ENCODE measurements around the gene MRLN. TPM values are rescaled to one million over a fixed set of nuclear protein-coding genes. Genes with fewer than 3 reads are reported as not detected.

MRLN gene
- total RNA-seq, 1 donor from 2014 or later = not detected

DNA sequence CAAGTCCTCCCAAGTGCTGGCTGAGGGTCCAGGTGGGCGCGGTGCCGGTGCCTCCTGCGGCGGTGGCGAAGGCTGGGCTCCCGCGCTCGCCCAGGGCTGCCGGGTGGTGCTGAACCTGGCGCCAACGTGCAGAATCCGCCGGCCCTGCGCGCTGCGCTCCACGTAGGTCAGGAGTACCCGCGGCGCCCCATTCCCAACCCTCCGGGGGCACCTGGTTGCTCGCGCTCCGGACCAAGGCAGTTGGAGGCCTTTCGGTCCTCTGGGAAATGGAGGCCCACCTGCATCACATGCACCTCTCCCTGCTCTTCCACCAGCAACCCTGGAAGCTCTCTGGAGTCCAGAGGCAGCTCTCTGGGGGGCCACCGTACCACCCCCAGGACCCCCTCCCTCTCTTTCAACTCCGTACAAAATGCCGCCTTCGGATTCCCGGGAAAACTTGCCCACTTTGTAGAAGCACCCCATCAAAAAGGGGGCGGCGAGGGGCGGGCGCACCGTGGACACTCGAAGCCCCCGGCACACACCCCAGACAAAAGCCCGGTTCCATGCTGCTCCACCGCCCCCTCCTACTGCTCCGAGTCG, 44.4 kb downstream of the MRLN start:
- no peak for FAIRE-seq
- DNase-seq (ENCODE audit: low spot score in 2 of 2) = peak; percentile 29 to 43

DNA sequence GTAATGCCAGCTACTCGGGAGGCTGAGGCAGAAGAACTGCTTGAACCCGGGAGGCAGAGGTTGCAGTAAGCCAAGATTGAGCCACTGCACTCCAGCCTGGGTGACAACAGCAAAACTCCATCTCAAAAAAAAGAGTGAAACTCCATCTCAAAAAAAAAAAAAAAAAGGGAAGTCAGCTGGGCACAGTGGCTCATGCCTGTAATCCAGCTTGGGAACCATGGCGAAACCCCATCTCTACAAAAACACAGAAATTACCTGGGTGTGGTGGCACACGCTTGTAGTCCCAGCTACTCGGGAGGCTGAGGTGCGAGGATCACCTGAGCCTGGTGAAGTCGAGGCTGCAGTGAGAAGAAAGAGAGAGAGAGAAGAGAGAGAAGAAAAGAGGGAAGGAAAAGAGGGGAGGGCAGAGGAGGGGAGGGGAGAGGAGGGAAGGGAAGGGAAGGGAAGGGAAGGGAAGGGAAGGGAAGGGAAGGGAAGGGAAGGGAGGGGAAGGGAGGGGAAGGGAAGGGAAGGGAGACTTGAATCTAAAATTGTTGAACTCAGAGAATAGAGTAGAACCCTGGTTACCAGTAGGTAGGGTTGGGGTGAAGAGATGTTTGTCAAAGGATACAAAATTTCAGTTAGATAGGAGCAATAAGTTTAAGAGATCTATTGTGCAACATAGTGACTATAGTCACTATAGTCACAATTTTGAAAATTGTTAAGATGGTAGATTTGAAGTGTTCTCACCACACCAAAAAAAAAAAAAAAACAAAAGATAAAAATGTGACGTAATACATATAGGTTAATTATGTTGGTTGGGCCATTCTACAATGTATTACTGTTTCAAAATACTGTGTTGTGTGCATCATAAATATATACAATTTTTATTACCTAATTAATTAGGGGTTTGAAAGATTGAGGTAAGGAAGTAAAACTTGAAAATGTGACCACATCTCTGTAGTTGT, 46.1 kb downstream of the MRLN start:
- DNase-seq (ENCODE audit: low spot score in 2 of 2) (no peak), FAIRE-seq (no peak)

GRCh38 chr10:59705931-59706330, 47.3 kb downstream of the MRLN start:
- FAIRE-seq = no peak
- DNase-seq (ENCODE audit: low spot score in 2 of 2) = no peak

GRCh38 chr10:59704630-59705029, 48.6 kb downstream of the MRLN start:
- no peak for FAIRE-seq
- no peak for DNase-seq (ENCODE audit: low spot score in 2 of 2)

DNA sequence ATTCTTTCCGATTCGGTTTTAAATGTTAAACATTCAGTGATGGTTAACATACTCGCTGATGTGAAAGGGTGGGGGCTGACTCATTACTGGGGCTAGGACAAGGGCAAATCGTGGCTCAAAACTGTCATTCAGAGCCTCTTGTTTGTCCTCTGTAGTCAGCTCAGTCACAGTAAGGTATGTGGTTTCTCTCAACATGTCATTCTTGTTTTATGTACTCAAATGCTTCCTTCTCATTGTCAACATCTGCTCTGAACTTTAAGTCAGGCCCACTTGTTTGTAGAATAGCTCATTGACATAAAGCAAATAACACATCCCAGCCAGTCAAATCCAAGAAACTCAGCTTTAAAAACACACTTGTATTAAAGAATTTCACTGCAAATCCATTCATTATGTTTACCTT, 50.9 kb downstream of the MRLN start:
- no peak for DNase-seq (ENCODE audit: low spot score in 2 of 2)
- FAIRE-seq = no peak

DNA sequence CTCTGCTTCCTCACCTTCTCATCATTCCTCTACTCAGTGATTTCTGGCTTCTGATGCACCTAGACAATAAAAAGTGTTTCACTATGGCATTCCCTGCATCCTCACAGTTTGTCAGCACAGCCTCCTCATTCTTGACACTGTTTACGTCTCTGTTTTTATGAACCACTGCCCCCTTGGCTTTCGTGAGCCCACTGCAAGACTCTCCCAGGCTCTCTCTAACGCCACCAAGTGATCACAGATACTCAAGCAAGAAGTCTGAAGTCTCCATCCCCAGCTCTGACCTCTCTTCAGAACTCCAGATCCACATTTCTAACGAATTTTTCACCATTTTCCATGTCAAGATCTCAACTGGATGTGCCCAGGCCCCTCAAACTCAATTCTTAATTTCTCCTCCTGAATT, 52.5 kb downstream of the MRLN start:
- DNase-seq (ENCODE audit: low spot score in 2 of 2) (no peak), FAIRE-seq (no peak)

- no peak for DNase-seq (ENCODE audit: low spot score in 2 of 2)
- no peak for FAIRE-seq
Measured at GRCh38 chr10:59698326-59698725, 54.9 kb downstream of the MRLN start.

DNA sequence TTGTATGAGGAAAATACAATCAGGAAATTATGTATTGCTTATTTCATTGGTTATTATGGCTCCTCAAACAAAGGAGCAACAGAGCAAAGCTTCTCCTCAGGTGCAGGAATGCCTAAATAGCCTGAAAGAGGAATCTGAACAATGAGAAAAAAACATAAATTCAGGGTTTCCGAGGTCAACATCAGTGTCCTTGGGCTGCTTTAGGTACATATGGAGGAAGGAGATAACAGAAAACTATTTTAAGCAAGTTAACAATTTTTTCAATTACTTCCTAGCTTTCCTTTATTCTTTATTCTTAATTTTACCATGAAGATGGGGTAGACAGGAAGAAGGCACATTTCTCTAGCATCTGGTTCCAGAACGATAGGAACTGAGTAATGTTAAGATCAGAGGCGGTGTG, 57.6 kb downstream of the MRLN start:
- no peak for DNase-seq (ENCODE audit: low spot score in 2 of 2)
- no peak for FAIRE-seq

DNA sequence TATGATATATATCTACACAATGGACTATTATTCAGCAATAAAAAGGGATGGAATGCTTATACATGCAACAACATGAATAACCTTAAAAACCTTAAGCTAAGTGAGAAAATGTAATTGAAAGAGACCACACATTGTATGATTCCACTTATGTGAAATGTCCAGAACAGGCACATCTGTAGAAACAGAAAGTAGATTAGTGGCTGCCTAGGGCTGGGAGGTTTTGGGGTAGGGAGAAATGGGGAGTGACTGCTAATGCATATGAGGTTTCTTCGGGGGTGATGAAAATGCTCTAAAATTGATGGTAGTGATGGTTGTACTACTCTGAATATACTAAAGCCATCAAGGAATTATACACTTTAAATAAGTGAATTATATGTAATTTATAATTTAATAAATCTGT, 58.3 kb downstream of the MRLN start:
- FAIRE-seq (no peak), DNase-seq (ENCODE audit: low spot score in 2 of 2) (no peak)

DNA sequence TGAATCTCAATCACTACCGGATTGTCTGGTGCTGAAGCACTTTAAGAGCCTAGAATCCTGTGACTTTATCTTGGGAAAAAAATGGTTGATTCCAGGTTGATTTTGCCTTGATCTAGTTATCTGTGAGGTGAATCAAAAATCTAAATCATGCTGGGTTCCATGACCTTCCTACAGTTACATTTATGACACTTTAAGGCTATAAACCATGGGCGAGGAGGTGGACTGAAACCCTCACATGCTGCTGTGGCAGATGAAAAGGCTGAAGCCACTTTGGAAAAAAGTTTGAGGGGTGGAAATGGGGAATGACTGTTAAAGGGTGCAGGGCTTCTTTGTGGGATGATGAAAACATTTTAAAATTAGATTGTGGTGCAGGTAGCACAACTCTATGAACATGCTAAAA, 61.1 kb downstream of the MRLN start:
- DNase-seq (ENCODE audit: low spot score in 2 of 2) (no peak), FAIRE-seq (no peak)

GRCh38 chr10:59688921-59689351, 64.3 kb downstream of the MRLN start:
- FAIRE-seq = no peak
- no peak for DNase-seq (ENCODE audit: low spot score in 2 of 2)

DNA sequence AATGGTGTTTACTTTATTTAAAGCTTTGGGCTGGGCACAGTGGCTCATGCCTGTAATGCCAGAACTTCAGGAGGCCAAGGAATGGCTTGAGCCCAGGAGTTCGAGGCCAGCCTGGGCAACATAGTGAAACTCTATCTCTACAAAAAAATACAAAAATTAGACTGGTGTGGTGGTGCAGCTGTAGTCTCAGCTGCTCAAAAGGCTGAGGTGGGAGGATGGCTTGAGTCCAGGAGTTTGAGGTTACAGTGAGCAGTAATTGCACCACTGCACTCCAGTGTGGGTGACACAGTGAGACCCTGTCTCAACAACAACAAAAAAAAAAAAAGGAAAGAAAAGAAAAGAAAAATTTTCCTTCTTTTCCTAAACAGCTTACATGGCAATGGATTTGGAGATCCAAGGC, 65.6 kb downstream of the MRLN start:
- DNase-seq (ENCODE audit: low spot score in 2 of 2) (no peak), FAIRE-seq (no peak)

Other genes with a start within 250 kb of the MRLN start
- gene SLC16A9, start 43.6 kb downstream of the MRLN start, total RNA-seq = 8.2 TPM
- 29.8 TPM for gene CCDC6, start 153.1 kb upstream of the MRLN start, total RNA-seq

Data from frontal cortex (tissue), 4 donors.